WTC11 (cell line): ENCODE results near the gene CAMTA1. TPM values are rescaled to one million over a fixed set of nuclear protein-coding genes. Genes with fewer than 3 reads are reported as not detected.

ENCODE experiments used
- ATAC-seq: fragments of 200-7000 bp; cut with Tn5 transposase; 2 replicates; pipeline ENCODE4 v1.10.0; 2021; ENCODE audit warnings: mild to moderate bottlenecking, moderate library complexity
- CTCF ChIA-PET: fragments of 300-600 bp; sonication (Branson Sonifier 250); formaldehyde crosslinking; loops from one replicate; lab custom pipeline; 2021; ENCODE audit warnings: antibody characterized with exemption; lab: Charles Lee
- POLR2A ChIA-PET: fragments of 350-600 bp; sonication (Branson Sonifier 250); formaldehyde crosslinking; loops from one replicate; lab custom pipeline; 2021; ENCODE audit warnings: antibody characterized with exemption; lab: Charles Lee
- DNase-seq: peaks from one replicate; pipeline ENCODE4 v3.0.0; 2021; ENCODE audit warnings: low spot score
- H3K27ac Mint-ChIP-seq: 2 replicates; pipeline ENCODE4 v1.8.0; 2021; ENCODE audit warnings: mixed read lengths
- H3K27me3 Mint-ChIP-seq: 2 replicates; pipeline ENCODE4 v1.8.0; 2021; ENCODE audit warnings: low read depth, mild to moderate bottlenecking, moderate library complexity, mixed read lengths
- H3K36me3 Mint-ChIP-seq: 2 replicates; pipeline ENCODE4 v1.8.0; 2021; ENCODE audit warnings: mixed read lengths
- H3K4me1 Mint-ChIP-seq: 2 replicates; pipeline ENCODE4 v1.8.0; 2022; ENCODE audit warnings: mixed read lengths
- H3K4me3 Mint-ChIP-seq: 2 replicates; pipeline ENCODE4 v1.8.0; 2021; ENCODE audit warnings: mild to moderate bottlenecking, moderate library complexity, mixed read lengths
- H3K9me3 Mint-ChIP-seq: 2 replicates; pipeline ENCODE4 v1.8.0; 2021; ENCODE audit warnings: mixed read lengths
- ATF1 ChIP-seq: sonication (generic); formaldehyde crosslinking; IDR thresholded peaks from 2 replicates; pipeline ENCODE4 v1.8.1; 2023; ENCODE audit warnings: mild to moderate bottlenecking, moderate library complexity, missing genetic modification reagents
- GABPB1 ChIP-seq: sonication (generic); formaldehyde crosslinking; IDR thresholded peaks from 2 replicates; pipeline ENCODE4 v1.8.1; 2023; ENCODE audit warnings: mild to moderate bottlenecking, missing genetic modification reagents
- GTF2I ChIP-seq: fragments of 250-450 bp; sonication (Bioruptor Pico); conservative IDR thresholded peaks from 2 replicates; pipeline ENCODE4 v1.4.0; 2021; ENCODE audit warnings: mild to moderate bottlenecking
- NR1H2 ChIP-seq: sonication (generic); formaldehyde crosslinking; IDR thresholded peaks from 2 replicates; pipeline ENCODE4 v1.9.0; 2021; ENCODE audit warnings: mild to moderate bottlenecking, moderate library complexity, missing genetic modification reagents
- RELA ChIP-seq: sonication (generic); formaldehyde crosslinking; IDR thresholded peaks from 2 replicates; pipeline ENCODE4 v1.8.1; 2022; ENCODE audit warnings: missing genetic modification reagents, mild to moderate bottlenecking, borderline replicate concordance
- SP1 ChIP-seq: sonication (generic); formaldehyde crosslinking; conservative IDR thresholded peaks from 2 replicates; pipeline ENCODE4 v1.8.1; 2022; ENCODE audit warnings: missing genetic modification reagents
- TEAD1 ChIP-seq: sonication (generic); formaldehyde crosslinking; IDR thresholded peaks from 2 replicates; pipeline ENCODE4 v1.8.0; 2022; ENCODE audit warnings: mild to moderate bottlenecking, missing genetic modification reagents
- ZNF138 ChIP-seq: sonication (generic); formaldehyde crosslinking; conservative IDR thresholded peaks from 2 replicates; pipeline ENCODE4 v1.8.1; 2022; ENCODE audit warnings: mild to moderate bottlenecking, moderate library complexity, missing genetic modification reagents
- total RNA-seq: library from RNA; stranded (reverse); gene quantifications from 3 replicates; pipeline ENCODE4 v1.2.3, GENCODE V29; 2021
- TF ChIP-seq, protein P1 (sequence below): fragments of 250-450 bp; sonication (Bioruptor Pico); IDR thresholded peaks from 2 replicates; pipeline ENCODE4 v1.9.0; 2021; ENCODE audit warnings: mild to moderate bottlenecking
- TF ChIP-seq, protein P2 (sequence below): sonication (generic); formaldehyde crosslinking; IDR thresholded peaks from 2 replicates; pipeline ENCODE4 v1.8.0; 2023; ENCODE audit warnings: mild to moderate bottlenecking, missing genetic modification reagents
- TF ChIP-seq, protein P3 (sequence below): sonication (generic); formaldehyde crosslinking; IDR thresholded peaks from 2 replicates; pipeline ENCODE4 v1.8.0; 2023; ENCODE audit warnings: missing genetic modification reagents, mild to moderate bottlenecking, borderline replicate concordance
- TF ChIP-seq, protein P4 (sequence below): sonication (generic); formaldehyde crosslinking; IDR thresholded peaks from 2 replicates; pipeline ENCODE4 v1.8.1; 2022; ENCODE audit warnings: missing genetic modification reagents, borderline replicate concordance
- TF ChIP-seq, protein P5 (sequence below): sonication (generic); formaldehyde crosslinking; IDR thresholded peaks from 2 replicates; pipeline ENCODE4 v1.8.1; 2022; ENCODE audit warnings: mild to moderate bottlenecking, missing genetic modification reagents, moderate library complexity, borderline replicate concordance
- TF ChIP-seq, protein P6 (sequence below): fragments of 250-450 bp; sonication (Bioruptor Pico); IDR thresholded peaks from 2 replicates; pipeline ENCODE4 v1.9.0; 2021; ENCODE audit warnings: moderate library complexity, mild to moderate bottlenecking, inconsistent platforms, borderline replicate concordance
- TF ChIP-seq, protein P7 (sequence below): sonication (generic); formaldehyde crosslinking; IDR thresholded peaks from 2 replicates; pipeline ENCODE4 v1.8.0; 2022; ENCODE audit warnings: mild to moderate bottlenecking, missing genetic modification reagents

CAMTA1 gene
- total RNA-seq, 1 experiment from 2014 or later = 86.4 TPM

DNA sequence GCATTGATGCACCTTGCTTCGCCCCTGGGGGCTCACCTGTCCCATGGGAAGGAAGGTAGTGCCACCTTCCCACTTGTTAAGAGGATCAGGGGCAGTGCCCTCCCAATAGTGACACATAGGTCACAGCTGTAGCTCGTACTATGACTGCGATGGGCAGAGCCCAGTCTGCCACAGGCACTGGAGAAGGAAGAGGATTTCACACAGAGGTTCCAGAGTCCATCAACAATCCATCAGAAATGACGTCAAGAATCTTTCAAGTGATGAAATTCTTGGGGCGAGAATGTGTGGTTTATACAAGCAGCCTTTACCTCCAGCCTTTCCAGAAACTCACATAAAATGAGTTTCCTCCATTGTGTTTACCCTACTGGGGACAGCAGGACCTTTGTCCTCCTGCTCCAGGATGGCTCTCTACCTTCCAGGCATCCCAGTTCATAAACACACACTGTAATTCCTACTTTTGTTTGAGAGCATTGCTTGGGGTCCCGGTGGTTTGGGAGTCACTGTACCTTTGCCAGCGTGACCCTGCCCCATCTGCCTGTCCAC lies 725.2 kb downstream of the CAMTA1 start (continued):
- TF ChIP-seq, protein P1, sequence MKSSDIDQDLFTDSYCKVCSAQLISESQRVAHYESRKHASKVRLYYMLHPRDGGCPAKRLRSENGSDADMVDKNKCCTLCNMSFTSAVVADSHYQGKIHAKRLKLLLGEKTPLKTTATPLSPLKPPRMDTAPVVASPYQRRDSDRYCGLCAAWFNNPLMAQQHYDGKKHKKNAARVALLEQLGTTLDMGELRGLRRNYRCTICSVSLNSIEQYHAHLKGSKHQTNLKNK (CRISPR knock-in tag) = no peak
- no peak for TF ChIP-seq NR1H2 (CRISPR knock-in tag)
- TF ChIP-seq ZNF138 (CRISPR knock-in tag) = no peak
- TF ChIP-seq, protein P2, sequence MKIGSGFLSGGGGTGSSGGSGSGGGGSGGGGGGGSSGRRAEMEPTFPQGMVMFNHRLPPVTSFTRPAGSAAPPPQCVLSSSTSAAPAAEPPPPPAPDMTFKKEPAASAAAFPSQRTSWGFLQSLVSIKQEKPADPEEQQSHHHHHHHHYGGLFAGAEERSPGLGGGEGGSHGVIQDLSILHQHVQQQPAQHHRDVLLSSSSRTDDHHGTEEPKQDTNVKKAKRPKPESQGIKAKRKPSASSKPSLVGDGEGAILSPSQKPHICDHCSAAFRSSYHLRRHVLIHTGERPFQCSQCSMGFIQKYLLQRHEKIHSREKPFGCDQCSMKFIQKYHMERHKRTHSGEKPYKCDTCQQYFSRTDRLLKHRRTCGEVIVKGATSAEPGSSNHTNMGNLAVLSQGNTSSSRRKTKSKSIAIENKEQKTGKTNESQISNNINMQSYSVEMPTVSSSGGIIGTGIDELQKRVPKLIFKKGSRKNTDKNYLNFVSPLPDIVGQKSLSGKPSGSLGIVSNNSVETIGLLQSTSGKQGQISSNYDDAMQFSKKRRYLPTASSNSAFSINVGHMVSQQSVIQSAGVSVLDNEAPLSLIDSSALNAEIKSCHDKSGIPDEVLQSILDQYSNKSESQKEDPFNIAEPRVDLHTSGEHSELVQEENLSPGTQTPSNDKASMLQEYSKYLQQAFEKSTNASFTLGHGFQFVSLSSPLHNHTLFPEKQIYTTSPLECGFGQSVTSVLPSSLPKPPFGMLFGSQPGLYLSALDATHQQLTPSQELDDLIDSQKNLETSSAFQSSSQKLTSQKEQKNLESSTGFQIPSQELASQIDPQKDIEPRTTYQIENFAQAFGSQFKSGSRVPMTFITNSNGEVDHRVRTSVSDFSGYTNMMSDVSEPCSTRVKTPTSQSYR (CRISPR knock-in tag) = no peak
- TF ChIP-seq ATF1 (CRISPR knock-in tag) = no peak
- TF ChIP-seq, protein P3, sequence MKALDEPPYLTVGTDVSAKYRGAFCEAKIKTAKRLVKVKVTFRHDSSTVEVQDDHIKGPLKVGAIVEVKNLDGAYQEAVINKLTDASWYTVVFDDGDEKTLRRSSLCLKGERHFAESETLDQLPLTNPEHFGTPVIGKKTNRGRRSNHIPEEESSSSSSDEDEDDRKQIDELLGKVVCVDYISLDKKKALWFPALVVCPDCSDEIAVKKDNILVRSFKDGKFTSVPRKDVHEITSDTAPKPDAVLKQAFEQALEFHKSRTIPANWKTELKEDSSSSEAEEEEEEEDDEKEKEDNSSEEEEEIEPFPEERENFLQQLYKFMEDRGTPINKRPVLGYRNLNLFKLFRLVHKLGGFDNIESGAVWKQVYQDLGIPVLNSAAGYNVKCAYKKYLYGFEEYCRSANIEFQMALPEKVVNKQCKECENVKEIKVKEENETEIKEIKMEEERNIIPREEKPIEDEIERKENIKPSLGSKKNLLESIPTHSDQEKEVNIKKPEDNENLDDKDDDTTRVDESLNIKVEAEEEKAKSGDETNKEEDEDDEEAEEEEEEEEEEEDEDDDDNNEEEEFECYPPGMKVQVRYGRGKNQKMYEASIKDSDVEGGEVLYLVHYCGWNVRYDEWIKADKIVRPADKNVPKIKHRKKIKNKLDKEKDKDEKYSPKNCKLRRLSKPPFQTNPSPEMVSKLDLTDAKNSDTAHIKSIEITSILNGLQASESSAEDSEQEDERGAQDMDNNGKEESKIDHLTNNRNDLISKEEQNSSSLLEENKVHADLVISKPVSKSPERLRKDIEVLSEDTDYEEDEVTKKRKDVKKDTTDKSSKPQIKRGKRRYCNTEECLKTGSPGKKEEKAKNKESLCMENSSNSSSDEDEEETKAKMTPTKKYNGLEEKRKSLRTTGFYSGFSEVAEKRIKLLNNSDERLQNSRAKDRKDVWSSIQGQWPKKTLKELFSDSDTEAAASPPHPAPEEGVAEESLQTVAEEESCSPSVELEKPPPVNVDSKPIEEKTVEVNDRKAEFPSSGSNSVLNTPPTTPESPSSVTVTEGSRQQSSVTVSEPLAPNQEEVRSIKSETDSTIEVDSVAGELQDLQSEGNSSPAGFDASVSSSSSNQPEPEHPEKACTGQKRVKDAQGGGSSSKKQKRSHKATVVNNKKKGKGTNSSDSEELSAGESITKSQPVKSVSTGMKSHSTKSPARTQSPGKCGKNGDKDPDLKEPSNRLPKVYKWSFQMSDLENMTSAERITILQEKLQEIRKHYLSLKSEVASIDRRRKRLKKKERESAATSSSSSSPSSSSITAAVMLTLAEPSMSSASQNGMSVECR (CRISPR knock-in tag) = no peak
- TF ChIP-seq, protein P4, sequence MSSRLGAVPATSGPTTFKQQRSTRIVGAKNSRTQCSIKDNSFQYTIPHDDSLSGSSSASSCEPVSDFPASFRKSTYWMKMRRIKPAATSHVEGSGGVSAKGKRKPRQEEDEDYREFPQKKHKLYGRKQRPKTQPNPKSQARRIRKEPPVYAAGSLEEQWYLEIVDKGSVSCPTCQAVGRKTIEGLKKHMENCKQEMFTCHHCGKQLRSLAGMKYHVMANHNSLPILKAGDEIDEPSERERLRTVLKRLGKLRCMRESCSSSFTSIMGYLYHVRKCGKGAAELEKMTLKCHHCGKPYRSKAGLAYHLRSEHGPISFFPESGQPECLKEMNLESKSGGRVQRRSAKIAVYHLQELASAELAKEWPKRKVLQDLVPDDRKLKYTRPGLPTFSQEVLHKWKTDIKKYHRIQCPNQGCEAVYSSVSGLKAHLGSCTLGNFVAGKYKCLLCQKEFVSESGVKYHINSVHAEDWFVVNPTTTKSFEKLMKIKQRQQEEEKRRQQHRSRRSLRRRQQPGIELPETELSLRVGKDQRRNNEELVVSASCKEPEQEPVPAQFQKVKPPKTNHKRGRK (CRISPR knock-in tag) = no peak
- TF ChIP-seq RELA (CRISPR knock-in tag) = no peak

DNA sequence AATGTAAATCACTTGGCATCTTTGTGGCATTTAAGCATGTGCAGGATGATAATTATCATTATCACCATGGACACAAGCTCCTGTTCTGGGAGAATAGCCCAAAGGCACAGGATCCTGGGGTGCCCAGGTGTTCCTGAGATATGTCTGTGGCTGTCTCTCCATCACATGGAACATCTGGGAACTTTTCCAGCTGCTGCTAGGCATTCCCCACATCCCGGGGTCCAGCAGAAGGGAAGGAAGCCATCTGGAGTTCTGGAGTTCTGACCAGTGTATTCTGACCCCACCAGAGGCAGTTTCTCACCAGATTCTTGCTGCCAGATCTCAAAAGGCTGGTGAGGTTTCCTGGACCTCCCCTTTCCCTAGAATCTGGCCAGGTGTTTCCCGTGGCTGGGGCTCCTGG lies 726.1 kb downstream of the CAMTA1 start:
- POLR2A ChIA-PET = no interaction called here
- H3K9me3 Mint-ChIP-seq = no peaks in the 10 kb centered on the region
- peaks cover 2% of the 10 kb centered on the region; the same call in 1 of the 2 replicates for H3K4me1 Mint-ChIP-seq
- no peak overlapping the region for H3K27ac Mint-ChIP-seq
- ATAC-seq = no peak
- H3K27me3 Mint-ChIP-seq = no peaks in the 10 kb centered on the region
- CTCF ChIA-PET = interaction anchor here (0.5 kb wide), 1 partner anchor 898 kb away, joined by 3 read pairs; the partner anchor contains the start of gene PHF13
- TF ChIP-seq, protein P5, sequence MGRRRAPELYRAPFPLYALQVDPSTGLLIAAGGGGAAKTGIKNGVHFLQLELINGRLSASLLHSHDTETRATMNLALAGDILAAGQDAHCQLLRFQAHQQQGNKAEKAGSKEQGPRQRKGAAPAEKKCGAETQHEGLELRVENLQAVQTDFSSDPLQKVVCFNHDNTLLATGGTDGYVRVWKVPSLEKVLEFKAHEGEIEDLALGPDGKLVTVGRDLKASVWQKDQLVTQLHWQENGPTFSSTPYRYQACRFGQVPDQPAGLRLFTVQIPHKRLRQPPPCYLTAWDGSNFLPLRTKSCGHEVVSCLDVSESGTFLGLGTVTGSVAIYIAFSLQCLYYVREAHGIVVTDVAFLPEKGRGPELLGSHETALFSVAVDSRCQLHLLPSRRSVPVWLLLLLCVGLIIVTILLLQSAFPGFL (CRISPR knock-in tag) = no peak
- TF ChIP-seq NR1H2 (CRISPR knock-in tag) (no peak), GABPB1 (CRISPR knock-in tag) (no peak), GTF2I (no peak), SP1 (CRISPR knock-in tag) (no peak), TEAD1 (CRISPR knock-in tag) (no peak)
- TF ChIP-seq, protein P6, sequence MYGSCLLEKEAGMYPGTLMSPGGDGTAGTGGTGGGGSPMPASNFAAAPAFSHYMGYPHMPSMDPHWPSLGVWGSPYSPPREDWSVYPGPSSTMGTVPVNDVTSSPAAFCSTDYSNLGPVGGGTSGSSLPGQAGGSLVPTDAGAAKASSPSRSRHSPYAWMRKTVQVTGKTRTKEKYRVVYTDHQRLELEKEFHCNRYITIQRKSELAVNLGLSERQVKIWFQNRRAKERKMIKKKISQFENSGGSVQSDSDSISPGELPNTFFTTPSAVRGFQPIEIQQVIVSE (CRISPR knock-in tag) = no peak
- TF ChIP-seq, protein P7, sequence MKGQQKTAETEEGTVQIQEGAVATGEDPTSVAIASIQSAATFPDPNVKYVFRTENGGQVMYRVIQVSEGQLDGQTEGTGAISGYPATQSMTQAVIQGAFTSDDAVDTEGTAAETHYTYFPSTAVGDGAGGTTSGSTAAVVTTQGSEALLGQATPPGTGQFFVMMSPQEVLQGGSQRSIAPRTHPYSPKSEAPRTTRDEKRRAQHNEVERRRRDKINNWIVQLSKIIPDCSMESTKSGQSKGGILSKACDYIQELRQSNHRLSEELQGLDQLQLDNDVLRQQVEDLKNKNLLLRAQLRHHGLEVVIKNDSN = no peak
- no peaks in the 10 kb centered on the region for H3K36me3 Mint-ChIP-seq
- no peak for DNase-seq
- no peak overlapping the region for H3K4me3 Mint-ChIP-seq
